ENCODE results near the gene TMEM40. TPM values are rescaled to one million over a fixed set of nuclear protein-coding genes. Genes with fewer than 3 reads are reported as not detected.

Gene TMEM40
- total RNA-seq, 4 donors from 2014 or later = not detected

GRCh38 chr3:12766541-12766940, 7.5 kb upstream of the TMEM40 start:
- ATAC-seq (ENCODE audit: low FRiP score) (no peak), DNase-seq (ENCODE audit: low spot score) (no peak)
- no peak for TF ChIP-seq CTCF (IDR thresholded peaks at IDR 0.05)

DNA sequence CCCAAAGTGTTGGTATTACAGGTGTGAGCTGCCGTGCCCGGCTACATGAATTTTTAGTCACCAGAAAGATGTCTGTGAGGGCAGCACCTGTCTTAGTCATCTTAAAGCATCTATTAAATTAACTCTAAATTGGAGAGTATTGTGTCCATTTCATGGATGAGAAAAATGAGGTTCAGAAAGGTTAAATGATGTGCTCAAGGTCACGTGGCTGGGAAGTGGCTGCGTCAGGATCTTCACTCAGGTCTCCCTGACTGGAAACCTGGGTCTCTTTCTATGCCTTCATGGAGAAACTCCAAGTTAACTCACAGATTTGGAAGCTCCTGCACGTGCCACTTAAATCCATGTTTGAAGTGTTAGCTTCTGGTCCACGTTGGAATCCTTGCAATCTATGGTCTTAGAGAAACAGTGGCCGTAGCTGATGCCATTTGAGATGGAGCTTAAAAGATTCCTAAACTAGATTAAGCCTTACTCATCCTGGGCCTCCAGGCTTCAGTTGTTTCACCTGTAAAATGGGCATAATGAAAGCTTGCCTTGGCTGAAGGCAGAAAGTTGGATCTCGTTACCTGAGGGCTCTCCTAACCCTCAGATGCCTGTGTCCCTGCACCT, 5.2 kb upstream of the TMEM40 start:
- ATAC-seq (ENCODE audit: low FRiP score) (no peak), DNase-seq (ENCODE audit: low spot score) (no peak)
- no peak for TF ChIP-seq CTCF (IDR thresholded peaks at IDR 0.05)

GRCh38 chr3:12759693-12760565, 870 bp upstream of the TMEM40 start:
- ATAC-seq (ENCODE audit: low FRiP score) (no peak), DNase-seq (ENCODE audit: low spot score) (no peak)
- TF ChIP-seq CTCF (IDR thresholded peaks at IDR 0.05) = no peak

DNA sequence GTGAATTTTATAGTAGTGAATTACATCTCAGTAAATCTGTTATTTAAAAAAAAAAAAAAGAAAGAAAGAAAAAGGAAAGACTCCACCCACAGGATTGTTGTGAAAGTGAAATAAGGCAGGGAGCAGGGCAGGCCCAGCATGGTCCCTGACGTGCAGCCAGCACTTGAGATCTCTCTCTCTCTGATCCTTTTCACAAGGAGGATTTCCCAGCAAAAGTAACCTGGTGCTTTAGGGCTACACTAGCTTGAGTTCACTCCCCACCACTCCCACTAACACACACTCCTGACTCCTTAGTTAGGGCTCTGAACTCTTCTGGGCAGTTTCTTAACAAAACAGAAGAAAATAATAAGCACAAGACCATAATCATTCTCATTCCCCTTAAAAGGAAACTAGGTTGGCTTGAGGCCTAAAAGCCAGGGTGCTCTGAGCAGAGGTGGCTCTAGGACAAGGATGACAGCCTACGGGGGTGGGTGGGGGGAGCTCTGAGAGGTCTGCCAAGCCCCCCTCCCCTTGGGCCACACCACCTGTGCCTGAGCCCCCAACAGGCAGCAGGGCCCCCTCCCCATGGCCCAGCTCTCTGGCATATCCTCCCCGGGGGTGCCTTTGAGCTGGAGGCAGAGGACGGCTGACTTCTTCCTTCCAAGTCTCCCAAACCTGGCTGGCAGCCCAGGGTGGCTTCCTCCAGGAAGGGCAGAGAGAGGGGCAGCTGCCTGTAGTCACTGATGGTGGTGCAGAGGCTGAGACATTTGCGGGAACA, 856 bp downstream of the TMEM40 start:
- no peak for DNase-seq (ENCODE audit: low spot score)
- ATAC-seq (ENCODE audit: low FRiP score) = peak; percentile 80
- TF ChIP-seq CTCF (IDR thresholded peaks at IDR 0.05) = no peak

GRCh38 chr3:12756635-12757034, 2.4 kb downstream of the TMEM40 start:
- no peak for DNase-seq (ENCODE audit: low spot score)
- no peak for TF ChIP-seq CTCF (IDR thresholded peaks at IDR 0.05)
- no peak for ATAC-seq (ENCODE audit: low FRiP score)

DNA sequence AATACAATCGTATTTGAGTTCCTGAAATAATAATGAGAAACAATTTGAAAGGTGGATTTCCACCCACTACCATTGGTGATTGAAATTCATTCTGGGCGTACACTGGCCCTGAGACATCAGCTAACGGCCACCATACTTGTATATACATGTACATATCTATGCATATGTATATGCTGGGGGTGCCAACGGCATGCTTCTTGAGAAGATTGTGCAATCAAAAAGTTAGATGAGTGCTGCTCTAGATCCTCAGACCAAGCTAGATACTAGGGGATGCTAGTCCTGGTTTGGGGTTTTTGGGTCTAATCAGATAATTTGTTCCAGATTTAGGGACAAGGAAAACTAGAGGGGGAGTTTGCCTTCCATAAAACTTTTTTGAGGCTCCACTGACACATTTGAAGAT, 2.9 kb downstream of the TMEM40 start:
- no peak for ATAC-seq (ENCODE audit: low FRiP score)
- DNase-seq (ENCODE audit: low spot score) = no peak
- TF ChIP-seq CTCF (IDR thresholded peaks at IDR 0.05) = no peak
